ENCODE results near the gene CCDC191. TPM values are rescaled to one million over a fixed set of nuclear protein-coding genes. Genes with fewer than 3 reads are reported as not detected.

The CCDC191 gene
- total RNA-seq, 1 experiment from 2014 or later, result 0.20 TPM

GRCh38 chr3:114080201-114080600, 23.9 kb upstream of the CCDC191 start:
- Histone ChIP-seq H3K27ac (no peak overlapping the region), H3K4me3 (no peak overlapping the region), H3K36me3 (peaks cover 74% of the 10 kb centered on the region), H3K27me3 (no peaks in the 10 kb centered on the region), H3K4me1 (no peaks in the 10 kb centered on the region), H3K9me3 (replicated peaks) (no peaks in the 10 kb centered on the region)
- no peak for DNase-seq

- Histone ChIP-seq H3K36me3 (peaks cover 75% of the 10 kb centered on the region), H3K9me3 (replicated peaks) (no peaks in the 10 kb centered on the region), H3K4me1 (no peaks in the 10 kb centered on the region), H3K27me3 (no peaks in the 10 kb centered on the region), H3K27ac (no peak overlapping the region), H3K4me3 (no peak overlapping the region)
- DNase-seq, result no peak
These were observed 23.4 kb upstream of the CCDC191 start for GRCh38 chr3:114079761-114080160.

DNA sequence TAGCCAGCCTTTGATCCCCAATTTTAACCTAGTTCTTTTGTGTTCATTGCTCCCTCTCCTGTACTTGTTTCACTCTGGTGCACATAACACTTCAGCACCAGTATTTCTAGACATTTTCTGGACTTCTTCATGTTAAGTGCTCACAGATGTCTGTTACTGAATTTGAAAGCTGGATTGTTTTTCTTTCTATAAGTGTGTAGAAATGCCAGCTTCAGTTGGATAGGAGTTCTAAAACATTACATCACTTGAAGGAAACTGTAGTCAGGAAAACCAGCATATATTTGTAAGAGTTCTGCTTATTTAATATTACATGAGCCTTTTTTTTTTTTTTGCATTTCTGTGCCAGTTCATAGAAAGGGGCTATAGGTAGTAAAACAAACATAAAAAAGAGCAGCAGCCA, 21.8 kb upstream of the CCDC191 start:
- no peak overlapping the region for H3K4me3 ChIP-seq
- no peak overlapping the region for H3K27ac ChIP-seq
- H3K36me3 ChIP-seq, result peaks cover 71% of the 10 kb centered on the region
- no peaks in the 10 kb centered on the region for H3K9me3 ChIP-seq (replicated peaks)
- no peaks in the 10 kb centered on the region for H3K27me3 ChIP-seq
- H3K4me1 ChIP-seq, result no peaks in the 10 kb centered on the region
- no peak for DNase-seq

- H3K36me3 ChIP-seq, result peaks cover 64% of the 10 kb centered on the region
- H3K27ac ChIP-seq, result no peak overlapping the region
- H3K4me3 ChIP-seq, result no peak overlapping the region
- no peaks in the 10 kb centered on the region for H3K27me3 ChIP-seq
- DNase-seq, result no peak
- H3K4me1 ChIP-seq, result no peaks in the 10 kb centered on the region
- no peaks in the 10 kb centered on the region for H3K9me3 ChIP-seq (replicated peaks)
These were observed 20.4 kb upstream of the CCDC191 start for GRCh38 chr3:114076711-114077110.

GRCh38 chr3:114071786-114072185, 15.5 kb upstream of the CCDC191 start:
- peaks cover 61% of the 10 kb centered on the region for H3K36me3 ChIP-seq
- no peak for DNase-seq
- no peaks in the 10 kb centered on the region for H3K4me1 ChIP-seq
- H3K9me3 ChIP-seq (replicated peaks), result no peaks in the 10 kb centered on the region
- H3K27me3 ChIP-seq, result no peaks in the 10 kb centered on the region
- H3K27ac ChIP-seq, result no peak overlapping the region
- H3K4me3 ChIP-seq, result no peak overlapping the region

DNA sequence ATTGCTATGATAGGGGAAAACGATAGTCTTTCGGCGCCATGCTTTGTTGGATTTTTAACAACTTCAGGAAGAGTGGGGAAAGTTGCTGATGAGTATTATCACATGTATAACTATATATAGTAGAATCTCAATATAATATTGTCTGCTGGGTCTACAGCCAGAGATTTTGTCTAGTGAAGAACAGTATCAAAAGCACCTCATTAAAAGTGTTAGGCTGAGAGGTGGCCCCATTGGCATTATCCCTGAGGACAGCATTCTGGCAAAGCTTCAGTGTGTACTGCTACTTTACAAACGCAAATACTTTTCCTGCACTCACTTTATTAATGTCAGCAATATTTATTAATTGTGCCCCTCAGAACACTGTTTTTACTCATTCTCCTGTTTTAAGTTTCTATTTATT, 12.0 kb upstream of the CCDC191 start:
- Histone ChIP-seq H3K4me3 (no peak overlapping the region), H3K27me3 (no peaks in the 10 kb centered on the region), H3K27ac (no peak overlapping the region), H3K9me3 (replicated peaks) (no peaks in the 10 kb centered on the region), H3K36me3 (peaks cover 40% of the 10 kb centered on the region), H3K4me1 (no peaks in the 10 kb centered on the region)
- DNase-seq, result no peak

- Histone ChIP-seq H3K4me3 (no peak overlapping the region), H3K27me3 (no peaks in the 10 kb centered on the region), H3K9me3 (replicated peaks) (no peaks in the 10 kb centered on the region), H3K4me1 (no peaks in the 10 kb centered on the region), H3K27ac (no peak overlapping the region), H3K36me3 (peaks cover 40% of the 10 kb centered on the region)
- no peak for DNase-seq
These were observed 11.5 kb upstream of the CCDC191 start for GRCh38 chr3:114067804-114068203.

GRCh38 chr3:114060906-114061655, 4.8 kb upstream of the CCDC191 start:
- DNase-seq, result peak; percentile 4 to 23
- Histone ChIP-seq H3K4me1 (no peaks in the 10 kb centered on the region), H3K27me3 (no peaks in the 10 kb centered on the region), H3K4me3 (no peak overlapping the region), H3K27ac (no peak overlapping the region), H3K9me3 (replicated peaks) (no peaks in the 10 kb centered on the region), H3K36me3 (no peaks in the 10 kb centered on the region)

DNA sequence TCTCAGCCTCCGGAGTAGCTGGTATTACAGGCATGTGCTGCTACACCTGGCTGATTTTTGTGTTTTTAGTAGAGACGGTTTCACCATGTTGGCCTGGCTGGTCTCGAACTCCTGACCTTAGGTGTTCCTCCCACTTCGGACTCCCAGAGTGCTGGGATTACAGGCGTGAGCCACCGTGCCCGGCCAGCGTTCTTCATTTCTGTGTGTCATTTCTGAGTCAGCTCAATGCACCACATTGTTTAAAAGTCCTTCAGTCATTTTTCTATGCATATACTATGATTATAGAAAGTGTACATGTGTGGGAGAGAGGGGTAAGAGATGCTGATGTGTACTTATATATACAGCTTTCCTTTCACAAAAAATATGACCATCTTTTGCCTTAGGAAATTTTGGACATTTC, 2.3 kb upstream of the CCDC191 start:
- Histone ChIP-seq H3K27ac (no peak overlapping the region), H3K27me3 (no peaks in the 10 kb centered on the region), H3K9me3 (replicated peaks) (no peaks in the 10 kb centered on the region), H3K4me1 (no peaks in the 10 kb centered on the region; the same call in 1 of the 2 replicates), H3K36me3 (no peaks in the 10 kb centered on the region), H3K4me3 (no peak overlapping the region)
- DNase-seq, result no peak

DNA sequence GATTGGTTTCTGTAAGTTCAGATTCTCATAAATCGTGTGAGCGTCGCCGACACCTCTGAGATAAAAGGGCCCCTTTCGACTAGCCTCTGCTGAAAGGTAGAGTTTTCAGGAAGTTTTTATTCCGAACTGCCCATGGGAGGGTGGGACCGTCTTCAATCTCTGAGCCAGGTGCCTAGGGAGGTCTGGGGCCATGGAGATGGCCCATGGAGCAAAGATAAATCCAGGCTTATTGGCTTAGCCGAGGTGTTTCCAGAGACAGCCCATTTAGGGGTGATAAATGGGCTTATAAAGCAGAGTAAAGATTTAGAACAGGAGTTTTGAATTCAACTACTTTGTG, 653 bp upstream of the CCDC191 start:
- H3K27ac ChIP-seq, result peak overlapping the region; percentile 48
- DNase-seq, result no peak

GRCh38 chr3:114052216-114052615, 4.1 kb downstream of the CCDC191 start:
- no peaks in the 10 kb centered on the region; the same call in 1 of the 2 replicates for H3K4me1 ChIP-seq
- H3K27me3 ChIP-seq, result no peaks in the 10 kb centered on the region
- H3K4me3 ChIP-seq, result no peak overlapping the region
- no peaks in the 10 kb centered on the region for H3K36me3 ChIP-seq
- no peak overlapping the region for H3K27ac ChIP-seq
- H3K9me3 ChIP-seq (replicated peaks), result no peaks in the 10 kb centered on the region
- DNase-seq, result no peak

More for the DNA sequence above, 653 bp upstream of the CCDC191 start:
- H3K4me1 ChIP-seq, result no peaks in the 10 kb centered on the region; the same call in 1 of the 2 replicates
- H3K36me3 ChIP-seq, result no peaks in the 10 kb centered on the region
- peak overlapping the region; percentile 70 for H3K4me3 ChIP-seq
- no peaks in the 10 kb centered on the region for H3K9me3 ChIP-seq (replicated peaks)
- no peaks in the 10 kb centered on the region for H3K27me3 ChIP-seq

DNA sequence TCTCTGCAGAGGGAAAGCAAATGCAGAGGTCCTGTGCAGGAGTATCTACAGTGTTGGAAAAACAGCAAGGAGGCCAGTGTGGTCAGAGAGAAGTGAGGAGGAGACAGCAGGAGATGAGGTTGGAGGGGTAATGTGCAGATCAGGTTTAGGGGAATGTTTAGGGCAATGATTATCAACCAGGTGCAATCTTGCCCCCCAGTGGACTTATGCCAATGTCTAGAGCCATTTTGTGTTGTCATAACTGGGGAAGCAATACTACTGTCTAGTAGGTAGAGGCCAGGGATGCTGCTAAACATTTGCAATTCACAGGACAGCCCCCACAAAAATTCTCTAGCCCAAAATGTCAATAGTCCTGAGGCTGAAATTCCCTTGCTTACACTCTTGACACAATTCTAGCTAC, 13.1 kb downstream of the CCDC191 start:
- no peak overlapping the region for H3K27ac ChIP-seq
- DNase-seq, result no peak
- H3K4me1 ChIP-seq, result no peaks in the 10 kb centered on the region
- no peaks in the 10 kb centered on the region for H3K36me3 ChIP-seq
- H3K27me3 ChIP-seq, result no peaks in the 10 kb centered on the region
- no peaks in the 10 kb centered on the region for H3K9me3 ChIP-seq (replicated peaks)
- no peak overlapping the region for H3K4me3 ChIP-seq

GRCh38 chr3:114035896-114036295, 20.4 kb downstream of the CCDC191 start:
- Histone ChIP-seq H3K27me3 (no peaks in the 10 kb centered on the region), H3K36me3 (no peaks in the 10 kb centered on the region), H3K4me3 (no peak overlapping the region), H3K9me3 (replicated peaks) (no peaks in the 10 kb centered on the region), H3K4me1 (no peaks in the 10 kb centered on the region), H3K27ac (no peak overlapping the region)
- DNase-seq, result no peak

- DNase-seq, result no peak
- no peaks in the 10 kb centered on the region for H3K36me3 ChIP-seq
- H3K27ac ChIP-seq, result no peak overlapping the region
- no peaks in the 10 kb centered on the region for H3K9me3 ChIP-seq (replicated peaks)
- no peaks in the 10 kb centered on the region for H3K27me3 ChIP-seq
- H3K4me3 ChIP-seq, result no peak overlapping the region
- H3K4me1 ChIP-seq, result no peaks in the 10 kb centered on the region
These were observed 21.4 kb downstream of the CCDC191 start for GRCh38 chr3:114034787-114035545.

GRCh38 chr3:114034211-114034610, 22.1 kb downstream of the CCDC191 start:
- Histone ChIP-seq H3K27me3 (no peaks in the 10 kb centered on the region), H3K27ac (no peak overlapping the region), H3K9me3 (replicated peaks) (no peaks in the 10 kb centered on the region), H3K36me3 (no peaks in the 10 kb centered on the region), H3K4me3 (no peak overlapping the region), H3K4me1 (no peaks in the 10 kb centered on the region)
- no peak for DNase-seq
